ENCODE data around the gene IKZF3.

Gene IKZF3

DNA sequence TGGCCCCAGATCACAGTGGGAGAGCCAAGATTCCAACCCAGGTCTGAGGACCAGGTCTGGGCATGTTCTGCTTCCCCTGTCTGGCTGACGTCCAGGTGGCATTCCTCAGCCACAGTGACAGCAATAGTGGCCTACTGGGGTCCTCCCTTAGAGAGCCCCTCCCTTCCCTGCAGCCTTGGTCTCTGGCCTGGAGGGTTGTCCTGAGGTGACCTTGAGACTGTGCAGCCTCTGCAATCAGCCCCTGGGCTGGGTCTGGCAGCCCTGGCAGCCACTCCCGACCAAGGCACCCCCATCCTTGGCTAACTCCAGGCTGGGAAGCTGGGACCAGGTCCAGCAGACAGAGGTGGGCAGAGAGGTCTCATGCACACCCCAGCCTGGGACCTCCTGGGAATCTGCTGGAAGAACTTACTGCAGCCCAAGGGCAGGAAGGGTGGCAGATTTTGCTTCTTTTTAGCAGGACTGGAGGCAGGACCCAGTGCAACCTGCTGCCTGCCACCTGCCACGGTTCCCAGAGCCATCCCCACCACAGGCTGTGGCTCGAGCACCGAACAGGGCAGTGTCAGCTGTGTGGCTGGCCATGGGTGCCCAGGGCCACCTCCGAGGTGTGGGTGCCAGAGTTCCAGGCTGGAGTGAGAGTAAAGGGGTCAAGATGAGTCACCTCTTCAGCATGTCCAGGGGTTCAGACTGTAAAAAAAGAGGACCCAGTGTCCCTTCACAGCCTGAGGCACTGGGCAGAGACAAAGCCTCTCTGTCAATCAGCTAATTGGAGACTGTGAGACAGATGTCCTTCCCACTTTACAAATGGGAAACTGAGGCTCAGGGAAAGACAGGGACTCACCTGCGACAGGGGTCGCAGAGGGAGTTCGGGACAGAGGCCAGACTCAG, 113.7 kb downstream of the IKZF3 start:
- H3K36me3 ChIP-seq (ENCODE audit: control insufficient read depth in 2 of 2, insufficient read depth in 1 of 2, low read length in 2 of 2), result no peaks in the 10 kb centered on the region
- ChIA-PET POLR2A (interaction anchor here (1.0 kb wide), 1 partner anchor 20 kb away, joined by 3 read pairs; the partner anchor contains the start of gene MIEN1), CTCF (interaction anchor here (0.6 to 10.1 kb wide), 5 partner anchors 9 to 127 kb away, joined by 3 to 140 read pairs (median 5); partner anchors contain the start of genes MIEN1 and PPP1R1B)
- no peak overlapping the region for H3K4me3 ChIP-seq (ENCODE audit: low read depth, low read length)
- H3K9me3 ChIP-seq (ENCODE audit: control insufficient read depth, insufficient read depth, low read depth, low read length), result no peaks in the 10 kb centered on the region
- H3K4me1 ChIP-seq (ENCODE audit: control insufficient read depth, insufficient read depth, low read length), result peaks cover 4% of the 10 kb centered on the region; the same call in 1 of the 2 replicates
- H3K27ac ChIP-seq (ENCODE audit: extremely low read depth, low read depth, low read length), result peak overlapping the region; percentile 14; the same call in 1 of the 2 replicates
- TF ChIP-seq, protein P1, sequence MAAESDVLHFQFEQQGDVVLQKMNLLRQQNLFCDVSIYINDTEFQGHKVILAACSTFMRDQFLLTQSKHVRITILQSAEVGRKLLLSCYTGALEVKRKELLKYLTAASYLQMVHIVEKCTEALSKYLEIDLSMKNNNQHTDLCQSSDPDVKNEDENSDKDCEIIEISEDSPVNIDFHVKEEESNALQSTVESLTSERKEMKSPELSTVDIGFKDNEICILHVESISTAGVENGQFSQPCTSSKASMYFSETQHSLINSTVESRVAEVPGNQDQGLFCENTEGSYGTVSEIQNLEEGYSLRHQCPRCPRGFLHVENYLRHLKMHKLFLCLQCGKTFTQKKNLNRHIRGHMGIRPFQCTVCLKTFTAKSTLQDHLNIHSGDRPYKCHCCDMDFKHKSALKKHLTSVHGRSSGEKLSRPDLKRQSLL (tag by site-specific recombination; IDR thresholded peaks at IDR 0.05), result 0 out of 2 replicates have a peak, but pooled peaks have one; percentile 30
- TF ChIP-seq IKZF3 (tag by site-specific recombination; IDR thresholded peaks at IDR 0.05), result no peak
- TF ChIP-seq, protein P2, sequence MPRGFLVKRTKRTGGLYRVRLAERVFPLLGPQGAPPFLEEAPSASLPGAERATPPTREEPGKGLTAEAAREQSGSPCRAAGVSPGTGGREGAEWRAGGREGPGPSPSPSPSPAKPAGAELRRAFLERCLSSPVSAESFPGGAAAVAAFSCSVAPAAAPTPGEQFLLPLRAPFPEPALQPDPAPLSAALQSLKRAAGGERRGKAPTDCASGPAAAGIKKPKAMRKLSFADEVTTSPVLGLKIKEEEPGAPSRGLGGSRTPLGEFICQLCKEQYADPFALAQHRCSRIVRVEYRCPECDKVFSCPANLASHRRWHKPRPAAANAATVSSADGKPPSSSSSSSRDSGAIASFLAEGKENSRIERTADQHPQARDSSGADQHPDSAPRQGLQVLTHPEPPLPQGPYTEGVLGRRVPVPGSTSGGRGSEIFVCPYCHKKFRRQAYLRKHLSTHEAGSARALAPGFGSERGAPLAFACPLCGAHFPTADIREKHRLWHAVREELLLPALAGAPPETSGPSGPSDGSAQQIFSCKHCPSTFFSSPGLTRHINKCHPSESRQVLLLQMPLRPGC (tag by site-specific recombination; IDR thresholded peaks at IDR 0.05), result no peak
- 0 out of 2 replicates have a peak, but pooled peaks have one; percentile 29 for TF ChIP-seq ZNF335 (tag by site-specific recombination; conservative IDR thresholded peaks at IDR 0.05)
- TF ChIP-seq ZNF114 (tag by site-specific recombination; IDR thresholded peaks at IDR 0.05), result no peak
- TF ChIP-seq ZIC2 (tag by site-specific recombination; IDR thresholded peaks at IDR 0.05), result peak; percentile 70; the same call in 1 of the 2 replicates
- TF ChIP-seq, protein P3, sequence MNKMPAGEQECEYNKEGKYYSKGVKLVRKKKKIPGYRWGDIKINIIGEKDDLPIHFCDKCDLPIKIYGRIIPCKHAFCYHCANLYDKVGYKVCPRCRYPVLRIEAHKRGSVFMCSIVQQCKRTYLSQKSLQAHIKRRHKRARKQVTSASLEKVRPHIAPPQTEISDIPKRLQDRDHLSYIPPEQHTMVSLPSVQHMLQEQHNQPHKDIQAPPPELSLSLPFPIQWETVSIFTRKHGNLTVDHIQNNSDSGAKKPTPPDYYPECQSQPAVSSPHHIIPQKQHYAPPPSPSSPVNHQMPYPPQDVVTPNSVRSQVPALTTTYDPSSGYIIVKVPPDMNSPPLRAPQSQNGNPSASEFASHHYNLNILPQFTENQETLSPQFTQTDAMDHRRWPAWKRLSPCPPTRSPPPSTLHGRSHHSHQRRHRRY (tag by site-specific recombination; IDR thresholded peaks at IDR 0.05), result no peak
- peak; percentile 89 for TF ChIP-seq GLIS1 (tag by site-specific recombination; IDR thresholded peaks at IDR 0.05)
- no peak for TF ChIP-seq OSR2 (tag by site-specific recombination; IDR thresholded peaks at IDR 0.05)
- TF ChIP-seq, protein P4, sequence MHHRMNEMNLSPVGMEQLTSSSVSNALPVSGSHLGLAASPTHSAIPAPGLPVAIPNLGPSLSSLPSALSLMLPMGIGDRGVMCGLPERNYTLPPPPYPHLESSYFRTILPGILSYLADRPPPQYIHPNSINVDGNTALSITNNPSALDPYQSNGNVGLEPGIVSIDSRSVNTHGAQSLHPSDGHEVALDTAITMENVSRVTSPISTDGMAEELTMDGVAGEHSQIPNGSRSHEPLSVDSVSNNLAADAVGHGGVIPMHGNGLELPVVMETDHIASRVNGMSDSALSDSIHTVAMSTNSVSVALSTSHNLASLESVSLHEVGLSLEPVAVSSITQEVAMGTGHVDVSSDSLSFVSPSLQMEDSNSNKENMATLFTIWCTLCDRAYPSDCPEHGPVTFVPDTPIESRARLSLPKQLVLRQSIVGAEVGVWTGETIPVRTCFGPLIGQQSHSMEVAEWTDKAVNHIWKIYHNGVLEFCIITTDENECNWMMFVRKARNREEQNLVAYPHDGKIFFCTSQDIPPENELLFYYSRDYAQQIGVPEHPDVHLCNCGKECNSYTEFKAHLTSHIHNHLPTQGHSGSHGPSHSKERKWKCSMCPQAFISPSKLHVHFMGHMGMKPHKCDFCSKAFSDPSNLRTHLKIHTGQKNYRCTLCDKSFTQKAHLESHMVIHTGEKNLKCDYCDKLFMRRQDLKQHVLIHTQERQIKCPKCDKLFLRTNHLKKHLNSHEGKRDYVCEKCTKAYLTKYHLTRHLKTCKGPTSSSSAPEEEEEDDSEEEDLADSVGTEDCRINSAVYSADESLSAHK (tag by site-specific recombination; IDR thresholded peaks at IDR 0.05), result no peak
- peak; percentile 49 for TF ChIP-seq GLIS2 (tag by site-specific recombination; IDR thresholded peaks at IDR 0.05)
- no peak for TF ChIP-seq ZNF768 (tag by site-specific recombination; IDR thresholded peaks at IDR 0.05)
- peak; percentile 58 for TF ChIP-seq ZBTB17 (tag by site-specific recombination; IDR thresholded peaks at IDR 0.05)
- no peak for TF ChIP-seq YY2 (tag by site-specific recombination; IDR thresholded peaks at IDR 0.05)
- TF ChIP-seq, protein P5, sequence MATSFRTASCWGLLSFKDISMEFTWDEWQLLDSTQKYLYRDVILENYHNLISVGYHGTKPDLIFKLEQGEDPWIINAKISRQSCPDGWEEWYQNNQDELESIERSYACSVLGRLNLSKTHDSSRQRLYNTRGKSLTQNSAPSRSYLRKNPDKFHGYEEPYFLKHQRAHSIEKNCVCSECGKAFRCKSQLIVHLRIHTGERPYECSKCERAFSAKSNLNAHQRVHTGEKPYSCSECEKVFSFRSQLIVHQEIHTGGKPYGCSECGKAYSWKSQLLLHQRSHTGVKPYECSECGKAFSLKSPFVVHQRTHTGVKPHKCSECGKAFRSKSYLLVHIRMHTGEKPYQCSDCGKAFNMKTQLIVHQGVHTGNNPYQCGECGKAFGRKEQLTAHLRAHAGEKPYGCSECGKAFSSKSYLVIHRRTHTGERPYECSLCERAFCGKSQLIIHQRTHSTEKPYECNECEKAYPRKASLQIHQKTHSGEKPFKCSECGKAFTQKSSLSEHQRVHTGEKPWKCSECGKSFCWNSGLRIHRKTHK (tag by site-specific recombination; IDR thresholded peaks at IDR 0.05), result no peak
- TF ChIP-seq, protein P6, sequence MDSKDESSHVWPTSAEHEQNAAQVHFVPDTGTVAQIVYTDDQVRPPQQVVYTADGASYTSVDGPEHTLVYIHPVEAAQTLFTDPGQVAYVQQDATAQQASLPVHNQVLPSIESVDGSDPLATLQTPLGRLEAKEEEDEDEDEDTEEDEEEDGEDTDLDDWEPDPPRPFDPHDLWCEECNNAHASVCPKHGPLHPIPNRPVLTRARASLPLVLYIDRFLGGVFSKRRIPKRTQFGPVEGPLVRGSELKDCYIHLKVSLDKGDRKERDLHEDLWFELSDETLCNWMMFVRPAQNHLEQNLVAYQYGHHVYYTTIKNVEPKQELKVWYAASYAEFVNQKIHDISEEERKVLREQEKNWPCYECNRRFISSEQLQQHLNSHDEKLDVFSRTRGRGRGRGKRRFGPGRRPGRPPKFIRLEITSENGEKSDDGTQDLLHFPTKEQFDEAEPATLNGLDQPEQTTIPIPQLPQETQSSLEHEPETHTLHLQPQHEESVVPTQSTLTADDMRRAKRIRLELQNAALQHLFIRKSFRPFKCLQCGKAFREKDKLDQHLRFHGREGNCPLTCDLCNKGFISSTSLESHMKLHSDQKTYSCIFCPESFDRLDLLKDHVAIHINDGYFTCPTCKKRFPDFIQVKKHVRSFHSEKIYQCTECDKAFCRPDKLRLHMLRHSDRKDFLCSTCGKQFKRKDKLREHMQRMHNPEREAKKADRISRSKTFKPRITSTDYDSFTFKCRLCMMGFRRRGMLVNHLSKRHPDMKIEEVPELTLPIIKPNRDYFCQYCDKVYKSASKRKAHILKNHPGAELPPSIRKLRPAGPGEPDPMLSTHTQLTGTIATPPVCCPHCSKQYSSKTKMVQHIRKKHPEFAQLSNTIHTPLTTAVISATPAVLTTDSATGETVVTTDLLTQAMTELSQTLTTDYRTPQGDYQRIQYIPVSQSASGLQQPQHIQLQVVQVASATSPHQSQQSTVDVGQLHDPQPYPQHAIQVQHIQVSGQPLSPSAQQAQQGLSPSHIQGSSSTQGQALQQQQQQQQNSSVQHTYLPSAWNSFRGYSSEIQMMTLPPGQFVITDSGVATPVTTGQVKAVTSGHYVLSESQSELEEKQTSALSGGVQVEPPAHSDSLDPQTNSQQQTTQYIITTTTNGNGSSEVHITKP (tag by site-specific recombination; IDR thresholded peaks at IDR 0.05), result 0 out of 2 replicates have a peak, but pooled peaks have one; percentile 15
- TF ChIP-seq ZNF654 (tag by site-specific recombination; IDR thresholded peaks at IDR 0.05; ENCODE audit: low read depth), result no peak
- 0 out of 2 replicates have a peak, but pooled peaks have one; percentile 15 for TF ChIP-seq ZBTB48 (tag by site-specific recombination; IDR thresholded peaks at IDR 0.05)
- TF ChIP-seq, protein P7, sequence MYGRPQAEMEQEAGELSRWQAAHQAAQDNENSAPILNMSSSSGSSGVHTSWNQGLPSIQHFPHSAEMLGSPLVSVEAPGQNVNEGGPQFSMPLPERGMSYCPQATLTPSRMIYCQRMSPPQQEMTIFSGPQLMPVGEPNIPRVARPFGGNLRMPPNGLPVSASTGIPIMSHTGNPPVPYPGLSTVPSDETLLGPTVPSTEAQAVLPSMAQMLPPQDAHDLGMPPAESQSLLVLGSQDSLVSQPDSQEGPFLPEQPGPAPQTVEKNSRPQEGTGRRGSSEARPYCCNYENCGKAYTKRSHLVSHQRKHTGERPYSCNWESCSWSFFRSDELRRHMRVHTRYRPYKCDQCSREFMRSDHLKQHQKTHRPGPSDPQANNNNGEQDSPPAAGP (tag by site-specific recombination; IDR thresholded peaks at IDR 0.05), result peak; percentile 60
- TF ChIP-seq SCRT1 (tag by site-specific recombination; IDR thresholded peaks at IDR 0.05; ENCODE audit: borderline replicate concordance), result 0 out of 2 replicates have a peak, but pooled peaks have one; percentile 9
- no peak for TF ChIP-seq ZSCAN23 (tag by site-specific recombination; IDR thresholded peaks at IDR 0.05)
- no peak for TF ChIP-seq ZNF214 (tag by site-specific recombination; IDR thresholded peaks at IDR 0.05; ENCODE audit: borderline replicate concordance)
- no peak for TF ChIP-seq ZNF624 (tag by site-specific recombination; IDR thresholded peaks at IDR 0.05)
